ENCODE results near the gene MYORG.

Gene MYORG

GRCh38 chr9:34376596-34377403 is at the start of gene MYORG:
TSS of gene MYORG (minus strand) at chr9:34376898. CDS start at chr9:34372943, 3,955 bp downstream.
- Histone ChIP-seq H3K79me2 (ENCODE audit: low read length) (no peaks in the 10 kb centered on the region), H3K36me3 (replicated peaks; ENCODE audit: insufficient read depth, low read length) (no peaks in the 10 kb centered on the region), H3F3A (ENCODE audit: insufficient read depth, low read length) (no peaks in the 10 kb centered on the region; the same call in 1 of the 2 replicates), H3K9me3 (replicated peaks; ENCODE audit: insufficient read depth, low read length) (no peaks in the 10 kb centered on the region), H3K27me3 (replicated peaks; ENCODE audit: insufficient read depth, low read length) (no peaks in the 10 kb centered on the region), H3K4me1 (ENCODE audit: low read length) (peaks cover 14% of the 10 kb centered on the region), H3K4me2 (ENCODE audit: low read depth, low read length) (peak within 1 kb of the TSS; percentile 93), H2AFZ (ENCODE audit: low read length) (peak within 1 kb of the TSS; percentile 89), H3K9me2 (replicated peaks; ENCODE audit: insufficient read depth, low read length) (no peaks in the 10 kb centered on the region), H3K4me3 (ENCODE audit: low read length) (peak within 1 kb of the TSS; percentile 83), H4K20me1 (ENCODE audit: insufficient read depth, low read length) (no peaks in the 10 kb centered on the region), H3K9ac (ENCODE audit: low read length) (peak within 1 kb of the TSS; percentile 58), H3K27ac (ENCODE audit: low read length) (peak within 1 kb of the TSS; percentile 8; the same call in 1 of the 2 replicates)
- TF ChIP-seq EZH2phosphoT487 (IDR thresholded peaks at IDR 0.05; ENCODE audit: low read length) (no peak), EZH2 (optimal IDR thresholded peaks at IDR 0.05; ENCODE audit: low read depth, low read length) (no peak), CTCF (IDR thresholded peaks at IDR 0.05; ENCODE audit: low read length) (no peak)
- DNase-seq, result peak; percentile 98

- Histone ChIP-seq H3K36me3 (replicated peaks; ENCODE audit: insufficient read depth, low read length) (no peaks in the 10 kb centered on the region), H3K4me2 (ENCODE audit: low read depth, low read length) (no peak overlapping the region), H4K20me1 (ENCODE audit: insufficient read depth, low read length) (0 out of 2 replicates have a peak, but pooled peaks cover 2% of the 10 kb centered on the region), H3F3A (ENCODE audit: insufficient read depth, low read length) (no peaks in the 10 kb centered on the region), H3K4me1 (ENCODE audit: low read length) (no peaks in the 10 kb centered on the region), H3K27ac (ENCODE audit: low read length) (no peak overlapping the region), H3K79me2 (ENCODE audit: low read length) (no peaks in the 10 kb centered on the region), H3K4me3 (ENCODE audit: low read length) (no peak overlapping the region), H3K9me2 (replicated peaks; ENCODE audit: insufficient read depth, low read length) (no peaks in the 10 kb centered on the region), H3K9ac (ENCODE audit: low read length) (no peak overlapping the region), H3K27me3 (replicated peaks; ENCODE audit: insufficient read depth, low read length) (no peaks in the 10 kb centered on the region), H3K9me3 (replicated peaks; ENCODE audit: insufficient read depth, low read length) (no peaks in the 10 kb centered on the region), H2AFZ (ENCODE audit: low read length) (no peak overlapping the region)
- no peak for TF ChIP-seq EZH2phosphoT487 (IDR thresholded peaks at IDR 0.05; ENCODE audit: low read length)
- TF ChIP-seq EZH2 (optimal IDR thresholded peaks at IDR 0.05; ENCODE audit: low read depth, low read length), result no peak
- no peak for TF ChIP-seq CTCF (IDR thresholded peaks at IDR 0.05; ENCODE audit: low read length)
- DNase-seq, result no peak
Measured at GRCh38 chr9:34419716-34420504, 43.2 kb upstream of the MYORG start.

GRCh38 chr9:34417734-34418133 is 41.0 kb upstream of the MYORG start:
- no peak overlapping the region for H3K27ac ChIP-seq (ENCODE audit: low read length)
- no peak overlapping the region for H3K9ac ChIP-seq (ENCODE audit: low read length)
- H3K4me1 ChIP-seq (ENCODE audit: low read length), result no peaks in the 10 kb centered on the region
- H3K9me2 ChIP-seq (replicated peaks; ENCODE audit: insufficient read depth, low read length), result no peaks in the 10 kb centered on the region
- 0 out of 2 replicates have a peak, but pooled peaks cover 2% of the 10 kb centered on the region for H4K20me1 ChIP-seq (ENCODE audit: insufficient read depth, low read length)
- TF ChIP-seq EZH2phosphoT487 (IDR thresholded peaks at IDR 0.05; ENCODE audit: low read length), result no peak
- no peak for TF ChIP-seq EZH2 (optimal IDR thresholded peaks at IDR 0.05; ENCODE audit: low read depth, low read length)
- no peak for TF ChIP-seq CTCF (IDR thresholded peaks at IDR 0.05; ENCODE audit: low read length)
- no peak overlapping the region for H3K4me2 ChIP-seq (ENCODE audit: low read depth, low read length)
- no peak for DNase-seq
- no peaks in the 10 kb centered on the region for H3K9me3 ChIP-seq (replicated peaks; ENCODE audit: insufficient read depth, low read length)
- no peaks in the 10 kb centered on the region for H3K36me3 ChIP-seq (replicated peaks; ENCODE audit: insufficient read depth, low read length)
- H3F3A ChIP-seq (ENCODE audit: insufficient read depth, low read length), result no peaks in the 10 kb centered on the region
- no peaks in the 10 kb centered on the region for H3K27me3 ChIP-seq (replicated peaks; ENCODE audit: insufficient read depth, low read length)
- no peak overlapping the region for H2AFZ ChIP-seq (ENCODE audit: low read length)
- H3K79me2 ChIP-seq (ENCODE audit: low read length), result no peaks in the 10 kb centered on the region
- H3K4me3 ChIP-seq (ENCODE audit: low read length), result no peak overlapping the region

All from MM.1S (cell line).